ENCODE measurements around the gene SNTA1. TPM values are rescaled to one million over a fixed set of nuclear protein-coding genes. Genes with fewer than 3 reads are reported as not detected.

Gene SNTA1
- polyA plus RNA-seq, 3 donors = 0.56 to 0.93 (median 0.63) TPM

DNA sequence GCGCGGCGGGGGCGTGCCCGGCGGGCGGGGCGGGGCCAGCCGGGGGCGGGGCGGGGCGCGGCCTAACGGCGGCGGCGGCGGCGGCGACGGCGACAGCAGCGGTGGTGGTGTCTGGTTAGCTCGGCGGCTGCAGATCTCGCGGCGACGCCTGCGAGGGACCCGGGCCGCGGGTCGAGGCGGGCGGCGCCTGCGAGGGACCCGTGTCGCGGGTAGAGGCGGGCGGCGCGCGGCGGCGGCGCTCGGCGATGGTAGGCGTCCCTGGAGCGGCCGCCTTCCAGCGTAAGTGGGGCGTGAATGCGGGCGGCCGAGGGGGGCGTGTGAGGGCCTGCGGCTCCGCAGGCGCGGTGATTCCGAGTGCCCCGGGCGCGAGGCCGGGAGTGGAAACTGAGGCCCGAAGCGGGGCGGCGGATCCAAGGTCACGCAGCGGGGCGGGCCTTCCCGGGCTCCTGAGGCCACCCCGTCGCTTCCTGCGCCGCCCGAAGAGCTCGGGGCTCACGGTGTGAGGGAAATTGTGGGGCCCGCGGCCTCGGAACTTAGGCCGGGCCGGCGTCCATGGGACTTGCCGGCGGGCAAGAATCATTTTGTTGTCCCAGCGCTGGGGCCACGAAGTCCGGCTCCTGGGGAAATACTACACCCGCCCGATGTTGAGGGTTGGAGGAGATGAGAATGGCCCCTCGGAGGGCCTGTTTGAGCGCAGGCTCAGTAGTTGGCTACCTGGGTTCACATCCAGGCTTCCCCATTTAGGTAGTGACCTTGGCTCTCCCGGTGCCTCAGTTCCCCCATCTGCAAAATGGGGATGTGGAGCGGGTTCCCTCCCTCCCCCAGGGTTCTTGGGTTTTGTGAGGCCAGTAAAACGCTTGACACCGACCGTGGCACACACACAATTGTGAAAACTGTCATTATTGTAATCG lies 46.7 kb upstream of the SNTA1 start, which contains the start of gene CBFA2T2:
Gene CBFA2T2 (plus strand): TSS at position 74 of the 911 bp plus-strand sequence. CDS start 172 bp downstream, at position 246.
- peaks cover 18% of the 10 kb centered on the region for H3K4me1 Mint-ChIP-seq
- peaks cover 4% of the 10 kb centered on the region for H4K20me1 ChIP-seq (ENCODE audit: insufficient read depth, low read length)
- peaks cover 0 to 3% (median 0%) of the 10 kb centered on the region in 3 donors for H3K27me3 Mint-ChIP-seq (ENCODE audit: low read depth in 3 of 3)
- intact Hi-C loops (cut with micrococcal nuclease) = loop anchor here (2.0 to 5.0 kb wide), 3 partner anchors 47 to 502 kb away; partner anchors contain the start of genes SNTA1 (in 2 of the 2) and RALY (in 1 of the 2)
- peak within 1 kb of the TSS; percentile 78 to 84 for H3K4me3 Mint-ChIP-seq
- H3K36me3 ChIP-seq (replicated peaks in 1 of 2; ENCODE audit: control insufficient read depth in 1 of 2, insufficient read depth in 2 of 2, low read length in 2 of 2) = no peaks in the 10 kb centered on the region
- peak within 1 kb of the TSS; percentile 91 to 97 (median 94) for H3K27ac Mint-ChIP-seq
- WGBS (ENCODE audit: insufficient coverage) = 2% methylated on average over 92 of the region's 105 CpGs
- TF ChIP-seq CTCF (IDR thresholded peaks at IDR 0.05) = no peak
- peak in 2 of 3 donors; percentile 14 to 39 for DNase-seq
- H3K4me2 ChIP-seq (replicated peaks; ENCODE audit: extremely low read depth, low read length, poor library complexity, severe bottlenecking) = peak within 1 kb of the TSS; percentile 96
- H3K9me3 ChIP-seq (replicated peaks in 1 of 2; ENCODE audit: control insufficient read depth in 1 of 2, insufficient read depth in 1 of 2, low read length in 2 of 2) = no peaks in the 10 kb centered on the region
- peak within 1 kb of the TSS; percentile 91 to 97 for H3K27ac ChIP-seq (ENCODE audit: low read depth in 1 of 2, low read length in 2 of 2)
- H3K4me3 ChIP-seq (replicated peaks in 1 of 3; ENCODE audit: low read depth in 2 of 3, low read length in 3 of 3) = peak within 1 kb of the TSS; percentile 62 to 88 (median 69)
- H3K9ac ChIP-seq (ENCODE audit: insufficient read depth, low read length, poor library complexity, severe bottlenecking) = peak within 1 kb of the TSS; percentile 88
- H3K4me1 ChIP-seq (ENCODE audit: control insufficient read depth in 1 of 2, insufficient read depth in 2 of 2, low read length in 2 of 2) = peaks cover 12 to 15% of the 10 kb centered on the region in 2 donors
- peak within 1 kb of the TSS; percentile 90 for H2AFZ ChIP-seq (ENCODE audit: insufficient read depth, low read depth, low read length, poor library complexity, severe bottlenecking)
- H3K9me3 Mint-ChIP-seq = no peaks in the 10 kb centered on the region
- no peaks in the 10 kb centered on the region for H3K27me3 ChIP-seq (ENCODE audit: control insufficient read depth in 2 of 2, insufficient read depth in 2 of 2, low read length in 2 of 2)
- peaks cover 41% of the 10 kb centered on the region for H3K79me2 ChIP-seq (ENCODE audit: insufficient read depth, low read length)
- H3K36me3 Mint-ChIP-seq = peaks cover 5 to 14% of the 10 kb centered on the region in 2 donors

GRCh38 chr20:33489495-33490022 lies 46.0 kb upstream of the SNTA1 start:
- peaks cover 4% of the 10 kb centered on the region for H4K20me1 ChIP-seq (ENCODE audit: insufficient read depth, low read length)
- H3K36me3 ChIP-seq (replicated peaks in 1 of 2; ENCODE audit: control insufficient read depth in 1 of 2, insufficient read depth in 2 of 2, low read length in 2 of 2) = no peaks in the 10 kb centered on the region
- H2AFZ ChIP-seq (ENCODE audit: insufficient read depth, low read depth, low read length, poor library complexity, severe bottlenecking) = peak overlapping the region; percentile 81
- H3K4me2 ChIP-seq (replicated peaks; ENCODE audit: extremely low read depth, low read length, poor library complexity, severe bottlenecking) = peak overlapping the region; percentile 70
- peak overlapping the region; percentile 91 to 97 for H3K27ac ChIP-seq (ENCODE audit: low read depth in 1 of 2, low read length in 2 of 2)
- intact Hi-C loops (cut with micrococcal nuclease) = loop anchor here (2.0 to 10.0 kb wide), 4 partner anchors 47 to 503 kb away; partner anchors contain the start of genes ACTL10 (in 2 of the 2), C20orf144 (in 2 of the 2), RALY (in 2 of the 2) and SNTA1 (in 2 of the 2)
- DNase-seq = peak; percentile 98
- H3K4me3 ChIP-seq (replicated peaks in 1 of 3; ENCODE audit: low read depth in 2 of 3, low read length in 3 of 3) = peak overlapping the region; percentile 58 to 72 (median 61)
- H3K9ac ChIP-seq (ENCODE audit: insufficient read depth, low read length, poor library complexity, severe bottlenecking) = peak overlapping the region; percentile 88
- no peaks in the 10 kb centered on the region for H3K27me3 ChIP-seq (ENCODE audit: control insufficient read depth in 2 of 2, insufficient read depth in 2 of 2, low read length in 2 of 2)
- no peaks in the 10 kb centered on the region for H3K9me3 ChIP-seq (replicated peaks in 1 of 2; ENCODE audit: control insufficient read depth in 1 of 2, insufficient read depth in 1 of 2, low read length in 2 of 2)
- Mint-ChIP-seq H3K27me3 (ENCODE audit: low read depth in 3 of 3) (peaks cover 0 to 2% (median 0%) of the 10 kb centered on the region in 3 donors), H3K27ac (peak overlapping the region; percentile 91 to 97 (median 94)), H3K4me3 (peak overlapping the region; percentile 78 to 81), H3K4me1 (peaks cover 18% of the 10 kb centered on the region), H3K9me3 (no peaks in the 10 kb centered on the region), H3K36me3 (peaks cover 3 to 9% of the 10 kb centered on the region in 2 donors)
- WGBS (ENCODE audit: insufficient coverage) = under 1% methylated on average over 24 of the region's 36 CpGs
- no peak for TF ChIP-seq CTCF (IDR thresholded peaks at IDR 0.05)
- peaks cover 36% of the 10 kb centered on the region for H3K79me2 ChIP-seq (ENCODE audit: insufficient read depth, low read length)
- H3K4me1 ChIP-seq (ENCODE audit: control insufficient read depth in 1 of 2, insufficient read depth in 2 of 2, low read length in 2 of 2) = peaks cover 12 to 15% of the 10 kb centered on the region in 2 donors

All from CD14-positive monocyte (primary cell).